ENCODE measurements around the gene CASP10. TPM values are rescaled to one million over a fixed set of nuclear protein-coding genes. Genes with fewer than 3 reads are reported as not detected.

CASP10 gene
- total and polyA plus RNA-seq, 9 of the 15 experiments (the other 6 are each of a cell fraction or from before 2014, with no cell fraction given) = 7.1 to 20.4 (median 10.8) TPM

- TF ChIP-seq MEIS2 (IDR thresholded peaks at IDR 0.05; ENCODE audit: partially characterized antibody) = peak; percentile 88
- TF ChIP-seq MAFF (IDR thresholded peaks at IDR 0.05; ENCODE audit: low read length) = peak; percentile 72
- TF ChIP-seq JUNB (CRISPR knock-in tag; conservative IDR thresholded peaks at IDR 0.05) = no peak
- peak; percentile 21; the same call in 1 of the 2 replicates for TF ChIP-seq TOE1 (IDR thresholded peaks at IDR 0.05; ENCODE audit: borderline replicate concordance)
- no peak for TF ChIP-seq TOE1 (CRISPR knock-in tag; IDR thresholded peaks at IDR 0.05; ENCODE audit: borderline replicate concordance, low read depth)
- no peak for TF ChIP-seq SRSF3 (IDR thresholded peaks at IDR 0.05; ENCODE audit: insufficient read depth, low read length)
- no peak for TF ChIP-seq BRD4 (IDR thresholded peaks at IDR 0.05)
- TF ChIP-seq E2F5 (CRISPR knock-in tag; IDR thresholded peaks at IDR 0.05) = no peak
- no peak for TF ChIP-seq TCF7 (IDR thresholded peaks at IDR 0.05; ENCODE audit: borderline replicate concordance)
- no peak for TF ChIP-seq ZFP30 (CRISPR knock-in tag; IDR thresholded peaks at IDR 0.05; ENCODE audit: borderline replicate concordance)
- TF ChIP-seq SMARCA5 (IDR thresholded peaks at IDR 0.05) = no peak
- no peak for TF ChIP-seq PBX2 (CRISPR knock-in tag; IDR thresholded peaks at IDR 0.05; ENCODE audit: low read depth)
- peak; percentile 91 for TF ChIP-seq PBX2 (tag; conservative IDR thresholded peaks at IDR 0.05; ENCODE audit: low read depth)
- no peak for TF ChIP-seq ZNF318 (IDR thresholded peaks at IDR 0.05; ENCODE audit: borderline replicate concordance in 1 of 2, low read depth in 1 of 2)
- no peak for TF ChIP-seq ZNF133 (CRISPR knock-in tag; IDR thresholded peaks at IDR 0.05)
- no peak for TF ChIP-seq ARHGAP35 (IDR thresholded peaks at IDR 0.05; ENCODE audit: partially characterized antibody)
- no peak for TF ChIP-seq ZNF175 (CRISPR knock-in tag; IDR thresholded peaks at IDR 0.05; ENCODE audit: low read depth)
Observed at GRCh38 chr2:201182650-201183364, at the start of gene CASP10 (continued).

Measured in K562 (cell line).